Measurements from ENCODE around the gene RAB20. TPM values are rescaled to one million over a fixed set of nuclear protein-coding genes. Genes with fewer than 3 reads are reported as not detected.

The RAB20 gene
- total and polyA plus RNA-seq, 8 donors, result 9.3 to 23.6 (median 14.2) TPM

DNA sequence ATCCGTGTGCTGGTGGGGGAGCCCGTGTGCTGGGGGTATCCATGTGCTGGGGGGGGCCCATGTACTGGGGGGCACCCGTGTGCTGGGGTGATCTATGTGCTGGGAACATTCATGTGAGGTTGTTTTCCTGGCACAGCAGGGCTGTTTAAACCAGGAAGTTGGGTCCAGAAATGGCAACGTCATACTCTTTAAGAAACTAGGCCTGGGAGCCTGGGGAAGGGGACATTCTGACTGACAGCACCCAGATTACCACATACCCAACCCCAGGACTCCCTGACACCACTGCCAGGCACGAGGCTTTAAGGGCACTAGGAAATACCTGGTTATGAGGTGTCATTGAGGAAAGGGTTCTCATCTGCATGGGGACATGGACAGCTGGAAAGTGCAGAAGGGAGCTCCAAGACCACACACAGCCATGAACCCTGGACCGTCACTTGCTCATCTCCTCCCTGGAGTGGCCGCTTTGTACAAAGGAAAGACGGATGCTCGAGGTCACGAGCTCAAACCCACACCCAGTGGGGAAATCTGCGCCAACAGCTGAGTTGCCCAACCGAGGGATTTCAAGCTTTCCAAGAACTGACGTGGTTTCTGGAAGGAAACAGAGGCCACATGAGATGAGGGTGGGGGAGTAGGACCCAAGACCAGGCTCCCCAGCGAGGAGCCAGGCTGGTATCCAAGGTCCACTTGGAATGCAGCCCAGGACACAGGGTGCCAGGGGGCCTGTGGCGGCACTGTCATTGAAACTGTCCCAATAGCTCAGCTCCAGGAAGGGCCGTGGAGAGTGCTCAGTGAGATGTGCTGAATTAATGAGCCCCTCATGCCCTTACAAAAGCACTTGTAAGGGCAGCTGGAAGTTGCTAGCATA, 40.9 kb downstream of the RAB20 start:
- Histone ChIP-seq H3K36me3 (peaks cover 0 to 12% (median 0%) of the 10 kb centered on the region in 3 donors), H3K9me3 (no peaks in the 10 kb centered on the region), H3K27me3 (no peaks in the 10 kb centered on the region), H3K27ac (peak overlapping the region in 2 of 4 donors; percentile 70), H3K4me1 (peaks cover 15 to 26% (median 23%) of the 10 kb centered on the region in 3 donors), H3K4me3 (no peak overlapping the region)
- intact Hi-C loops (cut with DNase I), result no loop called here
- TF ChIP-seq, protein P1, sequence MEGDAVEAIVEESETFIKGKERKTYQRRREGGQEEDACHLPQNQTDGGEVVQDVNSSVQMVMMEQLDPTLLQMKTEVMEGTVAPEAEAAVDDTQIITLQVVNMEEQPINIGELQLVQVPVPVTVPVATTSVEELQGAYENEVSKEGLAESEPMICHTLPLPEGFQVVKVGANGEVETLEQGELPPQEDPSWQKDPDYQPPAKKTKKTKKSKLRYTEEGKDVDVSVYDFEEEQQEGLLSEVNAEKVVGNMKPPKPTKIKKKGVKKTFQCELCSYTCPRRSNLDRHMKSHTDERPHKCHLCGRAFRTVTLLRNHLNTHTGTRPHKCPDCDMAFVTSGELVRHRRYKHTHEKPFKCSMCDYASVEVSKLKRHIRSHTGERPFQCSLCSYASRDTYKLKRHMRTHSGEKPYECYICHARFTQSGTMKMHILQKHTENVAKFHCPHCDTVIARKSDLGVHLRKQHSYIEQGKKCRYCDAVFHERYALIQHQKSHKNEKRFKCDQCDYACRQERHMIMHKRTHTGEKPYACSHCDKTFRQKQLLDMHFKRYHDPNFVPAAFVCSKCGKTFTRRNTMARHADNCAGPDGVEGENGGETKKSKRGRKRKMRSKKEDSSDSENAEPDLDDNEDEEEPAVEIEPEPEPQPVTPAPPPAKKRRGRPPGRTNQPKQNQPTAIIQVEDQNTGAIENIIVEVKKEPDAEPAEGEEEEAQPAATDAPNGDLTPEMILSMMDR (IDR thresholded peaks at IDR 0.05), result no peak
- FAIRE-seq, result no peak
- WGBS, 2 donors, result 40 to 50% methylated on average over 16 of the region's 16 CpGs
- ATAC-seq, result peak; percentile 42 to 72 (median 67)
- peak; percentile 41 to 75 (median 66) for DNase-seq

GRCh38 chr13:110519506-110519905, 42.0 kb downstream of the RAB20 start:
- Histone ChIP-seq H3K4me3 (no peak overlapping the region), H3K36me3 (peaks cover 0 to 12% (median 0%) of the 10 kb centered on the region in 3 donors), H3K9me3 (no peaks in the 10 kb centered on the region), H3K4me1 (peaks cover 9 to 15% (median 11%) of the 10 kb centered on the region in 3 donors), H3K27me3 (no peaks in the 10 kb centered on the region), H3K27ac (no peak overlapping the region)
- WGBS, 2 donors, result 89 to 93% methylated on average over 7 of the region's 7 CpGs
- peak in 1 of 6 donors; percentile 43 for DNase-seq
- ATAC-seq, result no peak
- FAIRE-seq, result no peak
- intact Hi-C loops (cut with DNase I), result no loop called here
- TF ChIP-seq, protein P1 (IDR thresholded peaks at IDR 0.05), result no peak

GRCh38 chr13:110519046-110519445, 42.5 kb downstream of the RAB20 start:
- intact Hi-C loops (cut with DNase I), result no loop called here
- no peaks in the 10 kb centered on the region for H3K9me3 ChIP-seq
- TF ChIP-seq, protein P1 (IDR thresholded peaks at IDR 0.05), result no peak
- ATAC-seq (no peak), DNase-seq (peak in 1 of 6 donors; percentile 48), FAIRE-seq (no peak)
- H3K4me3 ChIP-seq, result no peak overlapping the region
- peaks cover 9 to 14% (median 11%) of the 10 kb centered on the region in 3 donors for H3K4me1 ChIP-seq
- no peaks in the 10 kb centered on the region for H3K27me3 ChIP-seq
- WGBS, 2 donors, result 95 to 96% methylated on average over 16 of the region's 16 CpGs
- H3K36me3 ChIP-seq, result peaks cover 0 to 12% (median 0%) of the 10 kb centered on the region in 3 donors
- H3K27ac ChIP-seq, result no peak overlapping the region

- TF ChIP-seq, protein P1 (IDR thresholded peaks at IDR 0.05), result no peak
Measured at GRCh38 chr13:110518571-110518970, 43.0 kb downstream of the RAB20 start.

DNA sequence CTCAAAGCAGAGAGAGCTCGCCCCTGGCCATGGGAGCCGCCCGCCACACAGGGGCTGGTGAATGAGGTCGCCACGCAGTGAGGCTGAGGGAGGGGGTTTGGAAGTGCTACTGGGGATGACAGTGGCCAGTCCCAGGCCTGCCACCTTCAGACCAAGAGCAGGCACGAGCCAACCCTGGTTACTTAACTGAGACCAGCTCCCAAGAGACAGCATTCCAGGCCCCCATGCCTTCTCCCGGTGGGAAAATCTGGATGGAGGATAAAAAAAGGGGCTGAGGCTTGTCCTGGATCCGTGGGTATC, 43.3 kb downstream of the RAB20 start:
- intact Hi-C loops (cut with DNase I), result no loop called here
- Histone ChIP-seq H3K9me3 (no peaks in the 10 kb centered on the region), H3K27me3 (no peaks in the 10 kb centered on the region), H3K4me3 (no peak overlapping the region), H3K36me3 (peaks cover 0 to 6% (median 0%) of the 10 kb centered on the region in 3 donors), H3K4me1 (peaks cover 9 to 14% (median 11%) of the 10 kb centered on the region in 3 donors), H3K27ac (no peak overlapping the region)
- peak in 1 of 6 donors; percentile 40 for DNase-seq
- FAIRE-seq, result no peak
- WGBS, 2 donors, result 86 to 92% methylated on average over 7 to 8 of the region's 8 CpGs
- no peak for ATAC-seq
- TF ChIP-seq, protein P1 (IDR thresholded peaks at IDR 0.05), result no peak

More at GRCh38 chr13:110518571-110518970, 43.0 kb downstream of the RAB20 start:
- peaks cover 9 to 14% (median 11%) of the 10 kb centered on the region in 3 donors for H3K4me1 ChIP-seq
- H3K4me3 ChIP-seq, result no peak overlapping the region
- WGBS, 2 donors, result 85 to 89% methylated on average over 11 of the region's 11 CpGs
- intact Hi-C loops (cut with DNase I), result no loop called here
- H3K27me3 ChIP-seq, result no peaks in the 10 kb centered on the region
- H3K36me3 ChIP-seq, result peaks cover 0 to 9% (median 0%) of the 10 kb centered on the region in 3 donors
- H3K27ac ChIP-seq, result no peak overlapping the region
- ATAC-seq, result no peak
- FAIRE-seq, result no peak
- H3K9me3 ChIP-seq, result no peaks in the 10 kb centered on the region
- peak in 1 of 6 donors; percentile 44 for DNase-seq
